ENCODE data around the gene GBA2. TPM values are rescaled to one million over a fixed set of nuclear protein-coding genes. Genes with fewer than 3 reads are reported as not detected.
A peak's percentile ranks its signal among the peaks of the same experiment; 100 is the strongest.

GBA2 gene
- total RNA-seq, 1 experiment from 2014 or later: 84.9 TPM

DNA sequence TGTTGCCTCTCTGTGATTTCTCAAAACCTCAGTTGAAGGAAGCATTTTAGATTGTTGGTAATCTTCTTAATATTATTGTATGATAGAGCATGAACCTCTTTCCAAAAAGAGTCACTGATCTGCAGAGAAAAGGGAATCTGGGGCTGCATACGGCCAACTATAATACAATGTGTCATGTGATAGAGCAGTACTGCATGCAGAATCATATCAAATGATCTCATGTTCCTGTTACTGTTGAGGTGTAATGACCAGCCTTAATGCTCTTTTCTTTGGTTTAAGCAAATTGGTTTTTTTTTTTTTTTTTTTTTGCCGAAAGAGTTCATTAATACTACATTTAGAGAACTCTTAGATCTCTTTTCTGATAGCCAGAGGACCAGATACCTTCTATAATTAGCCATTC is 18.0 kb upstream of the GBA2 start:
- DNase-seq (ENCODE audit: low spot score): no peak

GRCh38 chr9:35763803-35764202 is 14.8 kb upstream of the GBA2 start:
- no peak for DNase-seq (ENCODE audit: low spot score)

- no peak for DNase-seq (ENCODE audit: low spot score)
These were observed 14.2 kb upstream of the GBA2 start for GRCh38 chr9:35763181-35763580.

- DNase-seq (ENCODE audit: low spot score): peak; percentile 84
These were observed 11.6 kb upstream of the GBA2 start for GRCh38 chr9:35760651-35761050.

- no peak for DNase-seq (ENCODE audit: low spot score)
These were observed 10.8 kb upstream of the GBA2 start for GRCh38 chr9:35759795-35760194.

- DNase-seq (ENCODE audit: low spot score): peak; percentile 26
These were observed 9.5 kb upstream of the GBA2 start for GRCh38 chr9:35758475-35759050.

DNA sequence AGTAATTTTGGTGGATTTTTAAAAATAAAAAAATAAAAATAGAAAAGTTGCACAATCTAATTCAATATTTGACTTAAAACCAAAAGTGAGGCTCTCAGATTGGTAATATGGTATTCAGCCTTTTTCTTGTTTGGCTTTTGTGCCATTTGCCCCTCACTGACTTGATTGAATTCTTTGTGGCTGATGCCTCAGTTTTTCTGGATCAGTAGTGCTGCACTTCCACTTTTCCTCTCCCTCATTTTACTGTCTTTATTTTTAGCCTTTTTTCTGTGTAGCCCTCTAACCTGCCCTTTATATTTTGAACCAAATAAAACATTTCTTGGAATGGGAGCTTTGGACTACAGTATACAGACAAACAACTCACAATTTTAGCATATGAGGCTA is 8.9 kb upstream of the GBA2 start:
- no peak for DNase-seq (ENCODE audit: low spot score)

DNA sequence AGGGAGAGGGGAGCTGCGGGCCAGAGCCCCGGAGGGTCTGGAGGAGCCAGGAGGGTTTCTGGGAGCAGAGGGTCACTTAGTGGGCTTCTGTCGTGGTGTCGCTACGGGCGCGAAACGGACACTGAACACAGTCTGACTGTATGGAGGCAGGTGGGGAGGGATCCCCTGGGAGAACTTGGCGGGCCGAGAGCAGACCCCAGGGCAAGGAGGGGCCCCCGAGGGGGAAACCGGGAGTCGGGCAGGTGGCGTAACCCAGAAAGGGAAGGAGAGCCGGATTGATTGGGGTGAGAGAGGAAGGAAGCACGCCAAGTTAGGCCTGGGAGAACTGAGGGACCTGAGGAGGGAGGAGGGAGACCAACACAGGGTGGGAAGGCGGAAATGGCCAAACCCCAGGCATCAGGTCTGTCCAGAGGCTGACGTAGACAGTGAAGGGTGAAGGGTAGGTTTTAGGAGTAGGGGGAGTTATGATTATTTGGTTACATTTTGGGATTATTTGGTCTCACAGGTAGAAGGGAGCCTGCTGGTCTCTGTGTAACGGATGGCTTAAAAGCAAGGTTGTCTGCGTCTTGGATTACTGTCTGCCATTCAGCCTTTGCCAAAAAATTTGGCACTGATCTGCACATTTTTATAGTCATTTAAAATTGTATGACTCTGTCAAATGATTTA is 8.3 kb upstream of the GBA2 start:
- peak; percentile 81 for DNase-seq (ENCODE audit: low spot score)

- peak; percentile 82 for DNase-seq (ENCODE audit: low spot score)
These were observed 7.5 kb upstream of the GBA2 start for GRCh38 chr9:35756275-35757225.

DNA sequence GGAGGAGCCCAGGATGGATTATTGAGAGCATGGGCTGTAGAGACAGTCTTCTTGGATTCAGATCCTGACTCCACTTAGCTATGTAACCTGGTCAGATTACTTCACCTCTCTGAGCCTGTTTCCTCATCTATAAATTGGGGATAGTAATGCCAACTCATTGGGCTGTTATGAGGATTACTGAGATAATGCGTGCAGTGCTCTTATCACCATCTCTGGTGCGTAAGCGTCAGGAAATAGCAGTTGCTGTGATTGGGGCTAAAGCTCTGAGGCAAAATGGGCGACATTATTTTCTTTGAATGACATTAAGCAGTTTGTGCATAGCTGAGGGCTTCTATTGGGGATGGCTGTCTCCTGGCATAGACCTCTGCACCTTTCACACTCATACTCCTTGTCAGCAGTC is 6.0 kb upstream of the GBA2 start:
- no peak for DNase-seq (ENCODE audit: low spot score)

DNA sequence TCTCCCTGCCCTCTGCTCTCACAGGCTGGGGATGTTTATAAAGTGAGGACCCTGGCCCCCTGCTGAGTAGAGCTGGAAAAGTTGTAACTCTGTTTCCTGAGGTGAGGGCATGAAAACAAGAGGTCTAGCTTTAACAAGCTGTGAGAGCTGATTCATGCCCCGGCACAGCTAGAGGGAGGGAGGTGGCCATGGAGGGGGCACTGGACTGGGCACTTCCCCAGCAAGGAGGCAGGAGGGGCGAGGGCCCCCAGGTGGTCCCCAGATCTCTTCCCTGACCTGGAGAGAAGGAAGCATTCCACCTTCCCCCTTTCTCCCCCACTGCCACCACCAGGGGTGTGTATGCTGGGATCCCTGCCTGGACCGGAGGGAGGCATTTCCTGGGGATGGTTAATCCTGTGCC is 5.2 kb upstream of the GBA2 start, which contains the start of gene MSMP:
MSMP (minus strand) TSS at position 13 of the 400 bp plus-strand sequence. CDS start 147 bp downstream, outside the sequence.
- no peak for DNase-seq (ENCODE audit: low spot score)

GRCh38 chr9:35753466-35753865 is 4.4 kb upstream of the GBA2 start:
- no peak for DNase-seq (ENCODE audit: low spot score)

- no peak for DNase-seq (ENCODE audit: low spot score)
These were observed 1.2 kb upstream of the GBA2 start for GRCh38 chr9:35750256-35750531.

DNA sequence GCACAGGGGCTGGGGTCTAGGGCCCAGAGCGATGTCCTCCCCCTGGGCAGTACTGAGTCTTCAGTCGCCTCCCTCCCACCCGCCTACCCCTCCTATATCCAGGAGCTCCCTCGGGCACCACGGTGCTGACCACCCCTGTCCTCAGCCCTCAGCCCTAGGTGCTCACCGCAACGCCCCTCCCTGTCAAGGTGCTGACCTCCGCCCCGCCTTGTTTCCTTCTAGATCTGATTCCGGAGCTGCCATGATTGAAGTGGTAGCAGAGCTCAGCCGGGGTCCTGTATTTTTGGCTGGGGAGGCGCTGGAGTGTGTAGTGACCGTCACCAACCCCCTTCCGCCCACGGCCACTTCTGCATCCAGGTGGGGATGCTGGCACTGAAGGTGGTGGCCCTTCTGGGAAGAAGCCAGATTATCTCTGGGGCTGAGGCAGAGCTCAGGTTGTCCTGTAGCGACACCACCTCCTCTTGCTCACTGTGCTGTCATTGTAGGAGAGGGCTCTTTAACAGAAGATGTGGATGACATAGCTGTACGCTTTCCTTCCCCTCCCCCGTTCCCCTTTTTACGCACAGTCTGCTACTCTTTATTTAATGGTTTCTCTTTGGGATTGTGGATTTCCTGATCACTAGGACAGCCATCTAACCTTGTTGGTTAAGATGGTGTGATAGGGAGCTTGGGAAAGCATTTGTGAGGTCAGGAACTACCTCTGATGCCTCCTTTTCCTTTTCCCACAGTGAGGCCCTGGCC is 657 bp upstream of the GBA2 start:
- DNase-seq (ENCODE audit: low spot score): peak; percentile 46

- DNase-seq (ENCODE audit: low spot score): peak; percentile 31
These were observed 678 bp downstream of the GBA2 start for GRCh38 chr9:35748242-35748857.

DNA sequence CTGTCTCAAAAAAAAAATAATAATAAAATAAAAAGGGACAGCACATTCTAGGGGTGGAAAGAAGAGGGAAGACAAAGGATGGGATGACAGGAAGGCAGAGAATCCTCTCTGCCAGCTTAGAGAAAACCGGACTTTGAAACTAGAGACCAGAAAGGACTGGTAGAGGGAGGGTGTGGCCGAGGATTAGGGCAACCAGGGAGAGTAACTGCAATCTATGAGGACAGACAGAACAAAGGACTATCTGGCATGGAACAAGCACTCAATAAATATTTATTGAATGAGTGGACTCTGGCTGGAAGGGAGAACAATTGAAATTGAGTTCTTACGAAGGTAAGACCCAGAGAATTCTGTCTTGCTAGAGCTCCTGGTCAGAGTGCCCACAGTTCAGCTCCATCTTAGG is 2.4 kb downstream of the GBA2 start:
- peak; percentile 9 for DNase-seq (ENCODE audit: low spot score)

DNA sequence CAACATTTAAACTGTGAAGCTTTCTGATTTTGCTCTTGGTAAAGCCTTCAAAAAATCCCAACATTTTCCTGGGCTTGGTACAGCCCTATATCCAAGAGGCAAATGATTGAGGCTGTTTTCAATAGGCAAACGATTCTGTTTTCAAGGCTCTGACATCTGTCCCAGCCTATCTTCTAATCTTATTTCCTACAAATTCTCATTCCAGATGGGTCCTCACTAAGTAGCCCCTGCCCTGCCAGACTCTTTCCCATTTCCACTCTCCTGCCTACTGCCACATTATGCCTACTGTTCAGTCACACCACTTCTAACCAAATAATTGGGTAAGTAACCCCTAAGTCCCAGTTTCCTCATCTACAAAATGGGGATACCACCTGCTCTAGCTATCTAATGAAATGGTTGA is 3.5 kb downstream of the GBA2 start:
- no peak for DNase-seq (ENCODE audit: low spot score)

- DNase-seq (ENCODE audit: low spot score): no peak
These were observed 5.0 kb downstream of the GBA2 start for GRCh38 chr9:35743880-35744518.

DNA sequence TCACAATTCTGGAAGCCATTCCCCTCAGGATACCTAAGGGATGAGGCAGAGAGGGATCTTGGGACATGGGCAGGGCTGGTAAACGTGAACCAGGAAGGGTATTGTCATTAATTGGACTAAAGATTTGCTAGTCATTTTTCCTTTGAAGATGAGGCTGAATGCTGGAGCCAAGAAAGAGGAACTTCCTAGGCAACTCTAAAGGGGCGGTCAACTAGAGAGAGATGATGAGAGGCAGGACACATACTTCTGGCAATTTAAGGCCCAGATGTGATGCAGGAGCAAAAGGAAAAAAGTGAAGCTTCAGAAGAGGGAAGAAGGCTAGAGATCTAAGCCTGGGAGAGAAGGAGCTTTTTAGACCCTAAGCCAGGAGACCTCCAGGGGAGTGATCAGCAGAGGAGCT is 5.6 kb downstream of the GBA2 start:
- no peak for DNase-seq (ENCODE audit: low spot score)

DNA sequence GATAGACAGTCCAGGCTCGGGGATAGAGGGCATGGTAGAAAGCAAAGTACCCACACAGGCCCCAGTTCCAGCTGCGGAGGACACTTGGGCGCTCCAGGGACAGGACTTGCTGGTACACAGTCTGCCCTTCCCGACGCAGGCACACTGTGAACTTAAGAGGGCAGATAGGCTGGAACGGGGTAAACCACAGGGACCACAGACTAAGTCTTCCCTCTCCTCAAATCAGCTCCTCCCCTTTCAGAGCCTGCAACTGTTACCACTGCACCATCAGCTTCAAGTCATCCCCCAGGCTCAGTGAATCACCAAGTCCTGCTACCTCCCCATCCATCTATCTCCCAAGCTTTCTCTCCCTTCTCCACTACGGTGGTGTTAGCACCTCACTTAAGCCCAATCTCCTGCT is 7.3 kb downstream of the GBA2 start:
- no peak for DNase-seq (ENCODE audit: low spot score)

- no peak for DNase-seq (ENCODE audit: low spot score)
These were observed 8.8 kb downstream of the GBA2 start for GRCh38 chr9:35740243-35740642.
